ENCODE measurements around the gene ADAMTS2.

Gene ADAMTS2

GRCh38 chr5:179345433-179346321 lies at the start of gene ADAMTS2:
Gene ADAMTS2, minus strand, starts transcription at chr5:179345461. Its CDS starts 133 bp downstream, at chr5:179345328.
- DNase-seq (ENCODE audit: low spot score), result no peak
- peak; percentile 9; the same call in 1 of the 3 replicates for ATAC-seq (ENCODE audit: low read depth)
- Histone ChIP-seq H3K4me1 (ENCODE audit: insufficient read depth, poor library complexity, severe bottlenecking) (no peaks in the 10 kb centered on the region), H3K4me3 (ENCODE audit: severe bottlenecking) (peak within 1 kb of the TSS; percentile 20), H3K9me3 (ENCODE audit: severe bottlenecking) (no peaks in the 10 kb centered on the region), H3K27me3 (ENCODE audit: insufficient read depth, poor library complexity, severe bottlenecking) (peaks cover 57% of the 10 kb centered on the region), H3K36me3 (ENCODE audit: low read depth) (no peaks in the 10 kb centered on the region), H3K27ac (ENCODE audit: poor library complexity, severe bottlenecking) (no peak within 1 kb of the TSS)
- TF ChIP-seq CTCF (IDR thresholded peaks at IDR 0.05; ENCODE audit: poor library complexity, severe bottlenecking), result no peak

GRCh38 chr5:179393078-179393477 lies 47.8 kb upstream of the ADAMTS2 start:
- Histone ChIP-seq H3K9me3 (ENCODE audit: severe bottlenecking) (peaks cover 12% of the 10 kb centered on the region), H3K4me1 (ENCODE audit: insufficient read depth, poor library complexity, severe bottlenecking) (no peaks in the 10 kb centered on the region), H3K36me3 (ENCODE audit: low read depth) (no peaks in the 10 kb centered on the region), H3K4me3 (ENCODE audit: severe bottlenecking) (no peak overlapping the region), H3K27ac (ENCODE audit: poor library complexity, severe bottlenecking) (no peak overlapping the region), H3K27me3 (ENCODE audit: insufficient read depth, poor library complexity, severe bottlenecking) (no peaks in the 10 kb centered on the region)
- ATAC-seq (ENCODE audit: low read depth), result peak; percentile 17; the same call in 1 of the 3 replicates
- no peak for DNase-seq (ENCODE audit: low spot score)
- TF ChIP-seq CTCF (IDR thresholded peaks at IDR 0.05; ENCODE audit: poor library complexity, severe bottlenecking), result no peak

DNA sequence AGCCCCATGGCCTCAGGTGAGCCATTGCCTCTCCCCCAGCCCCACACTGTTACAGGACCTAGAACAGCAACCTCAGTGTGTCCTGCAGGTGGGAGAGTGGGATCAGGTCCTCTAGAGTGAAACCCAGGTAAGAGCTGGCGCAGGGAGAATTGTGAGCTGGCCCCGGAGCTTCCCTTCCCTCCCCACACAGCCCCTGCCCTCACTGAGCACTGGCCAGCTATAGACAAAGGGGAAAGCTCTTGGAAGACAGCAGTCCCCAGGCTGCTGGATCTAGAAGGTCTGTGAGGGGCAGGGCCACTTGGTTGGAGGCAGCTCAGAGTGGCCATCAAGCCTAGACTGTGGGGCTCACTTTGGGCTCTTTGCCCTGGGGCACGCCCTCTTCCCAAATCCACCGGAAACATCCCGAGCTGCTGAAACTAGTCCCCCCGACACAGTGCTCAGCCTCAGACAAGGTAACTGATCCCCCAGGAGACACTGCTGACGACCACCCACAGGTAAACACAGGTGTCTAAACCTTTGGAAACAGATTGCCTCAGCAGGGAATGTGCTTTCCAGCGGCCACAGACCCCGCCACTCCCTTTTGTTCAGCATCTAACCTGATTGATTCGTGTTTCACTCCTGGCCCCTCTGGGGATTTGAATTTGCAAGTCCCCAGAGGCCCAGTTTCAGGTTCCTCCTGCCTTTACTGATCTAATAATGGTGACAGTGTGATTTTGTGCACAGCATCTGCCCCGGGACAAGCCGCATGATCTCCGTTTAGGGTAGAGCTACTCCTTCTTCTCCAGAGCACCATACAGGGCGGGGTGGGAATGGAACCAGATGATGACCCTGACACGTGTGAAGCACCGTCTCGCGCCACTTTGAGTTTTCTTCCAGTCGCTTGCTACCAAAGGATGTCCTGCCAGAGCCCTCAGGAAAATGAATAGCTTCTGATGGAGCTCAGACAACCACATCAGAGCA lies 42.2 kb upstream of the ADAMTS2 start:
- TF ChIP-seq CTCF (IDR thresholded peaks at IDR 0.05; ENCODE audit: poor library complexity, severe bottlenecking), result no peak
- no peak overlapping the region for H3K27ac ChIP-seq (ENCODE audit: poor library complexity, severe bottlenecking)
- H3K36me3 ChIP-seq (ENCODE audit: low read depth), result no peaks in the 10 kb centered on the region
- ATAC-seq (ENCODE audit: low read depth), result no peak
- H3K9me3 ChIP-seq (ENCODE audit: severe bottlenecking), result peaks cover 7% of the 10 kb centered on the region
- no peaks in the 10 kb centered on the region for H3K4me1 ChIP-seq (ENCODE audit: insufficient read depth, poor library complexity, severe bottlenecking)
- no peaks in the 10 kb centered on the region for H3K27me3 ChIP-seq (ENCODE audit: insufficient read depth, poor library complexity, severe bottlenecking)
- no peak for DNase-seq (ENCODE audit: low spot score)
- no peak overlapping the region for H3K4me3 ChIP-seq (ENCODE audit: severe bottlenecking)

GRCh38 chr5:179385914-179386313 lies 40.7 kb upstream of the ADAMTS2 start:
- Histone ChIP-seq H3K27me3 (ENCODE audit: insufficient read depth, poor library complexity, severe bottlenecking) (no peaks in the 10 kb centered on the region), H3K36me3 (ENCODE audit: low read depth) (no peaks in the 10 kb centered on the region), H3K27ac (ENCODE audit: poor library complexity, severe bottlenecking) (no peak overlapping the region), H3K4me1 (ENCODE audit: insufficient read depth, poor library complexity, severe bottlenecking) (no peaks in the 10 kb centered on the region), H3K4me3 (ENCODE audit: severe bottlenecking) (no peak overlapping the region), H3K9me3 (ENCODE audit: severe bottlenecking) (peaks cover 4% of the 10 kb centered on the region)
- TF ChIP-seq CTCF (IDR thresholded peaks at IDR 0.05; ENCODE audit: poor library complexity, severe bottlenecking), result no peak
- DNase-seq (ENCODE audit: low spot score) (no peak), ATAC-seq (ENCODE audit: low read depth) (no peak)

All from RWPE2 (cell line).